Measurements from ENCODE around the gene ZNHIT6. TPM values are rescaled to one million over a fixed set of nuclear protein-coding genes. Genes with fewer than 3 reads are reported as not detected.

Gene ZNHIT6
- total RNA-seq, 1 donor from 2014 or later = 13.3 TPM

DNA sequence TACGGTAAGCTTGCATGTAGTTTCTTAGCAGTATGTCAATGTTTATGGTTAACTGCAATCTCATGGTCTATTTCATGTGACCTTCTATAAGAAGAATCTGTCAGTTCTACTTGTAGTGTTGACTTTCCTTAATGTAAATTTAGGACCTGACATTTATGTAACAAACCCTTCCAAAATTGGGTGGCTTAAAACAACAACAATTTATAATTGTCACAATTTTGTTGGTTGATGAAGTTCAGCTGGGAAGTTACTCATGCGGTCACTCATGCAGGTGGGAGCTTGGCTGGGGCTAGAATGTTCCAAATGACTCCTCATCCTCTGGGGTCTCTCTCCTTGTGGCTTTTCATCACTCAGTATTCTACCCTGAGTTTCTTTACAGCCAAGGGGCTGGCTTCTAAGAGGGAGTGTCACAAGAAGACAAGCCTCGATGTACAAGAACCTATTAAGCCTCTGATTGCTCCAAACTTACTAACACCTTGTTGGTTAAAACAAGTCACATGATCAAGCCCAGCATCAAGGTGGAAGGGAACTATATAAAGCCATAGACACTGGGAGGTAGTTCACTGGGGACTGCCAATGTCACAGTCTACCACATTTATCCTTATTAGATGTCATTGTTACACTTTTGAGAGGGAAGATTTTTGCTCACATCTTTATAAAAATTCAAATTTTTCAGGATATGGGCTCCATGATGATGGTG, 103.8 kb downstream of the ZNHIT6 start:
- intact Hi-C loops (cut with DNase I) = no loop called here
- DNase-seq (ENCODE audit: low spot score) = no peak

- peak; percentile 47 for DNase-seq (ENCODE audit: low spot score)
- intact Hi-C loops (cut with DNase I) = no loop called here
These were observed 105.0 kb downstream of the ZNHIT6 start for GRCh38 chr1:85603086-85603880.

- DNase-seq (ENCODE audit: low spot score) = no peak
- intact Hi-C loops (cut with DNase I) = no loop called here
These were observed 105.7 kb downstream of the ZNHIT6 start for GRCh38 chr1:85602571-85602970.

DNA sequence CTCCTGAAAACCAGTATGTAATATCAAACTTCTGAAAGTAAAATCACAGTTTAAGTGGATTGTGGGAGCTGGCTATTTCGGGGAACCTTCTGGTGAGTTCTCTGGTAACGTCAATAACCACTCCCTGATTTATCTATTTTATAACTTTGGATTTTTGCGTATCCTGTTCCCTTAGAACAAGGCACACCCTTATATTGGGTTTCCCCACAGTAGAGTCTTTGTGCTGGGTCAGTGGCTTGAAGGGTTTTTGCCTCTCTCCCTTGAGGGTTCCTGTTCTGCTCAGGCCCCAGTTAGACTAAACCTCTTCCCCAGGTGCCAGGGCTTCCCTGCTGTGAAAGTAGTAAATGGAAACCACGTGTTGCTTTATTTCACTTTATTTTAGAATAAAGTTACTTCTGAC, 106.3 kb downstream of the ZNHIT6 start:
- intact Hi-C loops (cut with DNase I) = no loop called here
- no peak for DNase-seq (ENCODE audit: low spot score)

DNA sequence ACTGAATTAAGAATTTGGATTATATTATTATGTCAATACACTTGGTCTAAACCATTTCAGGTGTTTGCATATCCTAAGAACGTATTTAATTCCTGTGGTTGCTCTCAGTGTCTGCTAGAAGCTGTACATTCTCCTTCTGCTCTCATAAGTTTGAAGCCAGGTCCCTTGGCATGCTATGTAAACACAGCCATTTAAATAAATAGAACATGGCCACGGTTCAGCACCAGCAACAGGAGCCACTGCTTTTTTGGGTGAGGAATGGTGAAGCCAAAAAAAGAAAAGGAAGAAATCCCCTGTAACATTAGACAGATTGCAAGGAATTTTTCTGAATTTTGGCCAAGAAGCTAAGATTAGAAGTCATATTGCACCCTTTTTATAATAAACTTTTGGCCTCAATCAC, 108.6 kb downstream of the ZNHIT6 start:
- DNase-seq (ENCODE audit: low spot score) = no peak
- intact Hi-C loops (cut with DNase I) = no loop called here

Other genes starting within 250 kb of the ZNHIT6 start
- gene DDAH1, start 243.3 kb downstream of the ZNHIT6 start, total RNA-seq = 58.1 TPM
- gene CCN1, start 127.7 kb downstream of the ZNHIT6 start, total RNA-seq = 143 TPM

Measured in cardiac septum (tissue), 1 donor.